SK-N-SH (cell line): ENCODE results near the gene PIP5K1B. TPM values are rescaled to one million over a fixed set of nuclear protein-coding genes. Genes with fewer than 3 reads are reported as not detected.

Source experiments
- CTCF ChIA-PET: fragments of 300-600, 350-600 bp; formaldehyde crosslinking; extraction: SDS; loops from one replicate; lab custom pipeline; 2021; lab: Yijun Ruan, JAX
- POLR2A ChIA-PET: fragments of 350-600 bp; sonication (Branson Sonifier 250); formaldehyde crosslinking; extraction: SDS; loops from one replicate; lab custom pipeline; 2020; ENCODE audit warnings: antibody characterized with exemption, inconsistent platforms; lab: Yijun Ruan, JAX
- DNase-seq: peaks from one replicate; pipeline ENCODE4 v3.0.0; 2012
- H2AFZ ChIP-seq: fragments of 200-600 bp; sonication (generic); 2 replicates; pipeline ENCODE4 v1.8.1; 2016; ENCODE audit warnings: antibody characterized with exemption, mild to moderate bottlenecking, low read depth
- H3F3A ChIP-seq: fragments of 200-600 bp; sonication (generic); replicated peaks from 2 replicates; pipeline ENCODE3; 2016; ENCODE audit warnings: antibody characterized with exemption, mild to moderate bottlenecking; ENCODE audit not compliant: insufficient read depth
- H3K27ac ChIP-seq, 2 experiments: fragments of 200-500 bp in 1 of 2; fragments of 200-600 bp in 1 of 2; sonication (Bioruptor generic) in 1 of 2; sonication (generic), shearing (Covaris generic) in 1 of 2; 2 replicates each; pipeline versions ENCODE4 v1.5.1 to v1.6.1; 2014 to 2016; ENCODE audit warnings: low read depth in 2 of 2, inconsistent platforms in 1 of 2, low read length in 1 of 2, mild to moderate bottlenecking in 1 of 2, mixed read lengths in 1 of 2
- H3K27me3 ChIP-seq: fragments of 200-600 bp; sonication (generic), shearing (Covaris generic); 2 replicates; pipeline ENCODE4 v1.6.1; 2016; ENCODE audit warnings: mixed run types; ENCODE audit not compliant: insufficient read depth
- H3K36me3 ChIP-seq, 2 experiments: fragments of 200-500 bp in 1 of 2; fragments of 200-600 bp in 1 of 2; sonication (Bioruptor generic) in 1 of 2; sonication (generic) in 1 of 2; replicated peaks in 1 of 2; 2 replicates each; pipeline versions ENCODE3 to v1.5.1; 2014 to 2016; ENCODE audit warnings: low read length in 1 of 2, mild to moderate bottlenecking in 1 of 2; ENCODE audit not compliant: insufficient read depth in 2 of 2, control insufficient read depth in 1 of 2
- H3K4me1 ChIP-seq, 2 experiments: fragments of 200-500 bp in 1 of 2; fragments of 200-600 bp in 1 of 2; sonication (Bioruptor generic) in 1 of 2; sonication (generic), shearing (Covaris generic) in 1 of 2; 2 replicates each; pipeline versions ENCODE4 v1.5.1 to v1.6.1; 2014 to 2016; ENCODE audit warnings: low read depth in 1 of 2, low read length in 1 of 2, mixed run types in 1 of 2; ENCODE audit not compliant: insufficient read depth in 2 of 2, control insufficient read depth in 1 of 2
- H3K4me2 ChIP-seq: fragments of 200-600 bp; sonication (generic), shearing (Covaris generic); 2 replicates; pipeline ENCODE4 v1.6.1; 2017; ENCODE audit warnings: mixed run types
- H3K4me3 ChIP-seq, 2 experiments: fragments of 200-500 bp in 1 of 2; fragments of 200-600 bp in 1 of 2; sonication (Bioruptor generic) in 1 of 2; sonication (generic), shearing (Covaris generic) in 1 of 2; 2 replicates each; pipeline versions ENCODE4 v1.5.1 to v1.8.1; 2014 to 2016; ENCODE audit warnings: low read depth in 2 of 2, inconsistent platforms in 1 of 2, low read length in 1 of 2, mild to moderate bottlenecking in 1 of 2, mixed read lengths in 1 of 2, moderate library complexity in 1 of 2
- H3K79me2 ChIP-seq: fragments of 200-600 bp; sonication (generic); 2 replicates; pipeline ENCODE4 v1.8.1; 2017; ENCODE audit warnings: mild to moderate bottlenecking; ENCODE audit not compliant: insufficient read depth
- H3K9ac ChIP-seq: fragments of 200-600 bp; sonication (generic); 2 replicates; pipeline ENCODE4 v1.6.1; 2017; ENCODE audit warnings: mixed run types
- H3K9me2 ChIP-seq: fragments of 200-600 bp; sonication (generic); 2 replicates; pipeline ENCODE4 v1.6.1; 2017; ENCODE audit warnings: mixed run types
- H3K9me3 ChIP-seq: fragments of 200-600 bp; sonication (generic); 2 replicates; pipeline ENCODE4 v1.6.1; 2017; ENCODE audit warnings: mixed run types, mild to moderate bottlenecking, moderate library complexity
- H4K20me1 ChIP-seq: fragments of 200-600 bp; sonication (generic); 2 replicates; pipeline ENCODE4 v1.6.1; 2017; ENCODE audit warnings: mild to moderate bottlenecking, mixed run types; ENCODE audit not compliant: insufficient read depth
- CTCF ChIP-seq: fragments of 200-600 bp; sonication (generic); IDR thresholded peaks from 2 replicates; pipeline ENCODE4 v1.6.1; 2017; ENCODE audit warnings: antibody characterized with exemption, mild to moderate bottlenecking, moderate library complexity
- ELF1 ChIP-seq: IDR thresholded peaks from 2 replicates; pipeline ENCODE4 v1.4.0; 2012
- GABPA ChIP-seq: IDR thresholded peaks from 2 replicates; pipeline ENCODE4 v1.4.0; 2012; ENCODE audit warnings: low read depth, mild to moderate bottlenecking
- GATA2 ChIP-seq: sonication (generic); formaldehyde crosslinking; IDR thresholded peaks from 2 replicates; pipeline ENCODE4 v1.5.0; 2020; ENCODE audit warnings: mild to moderate bottlenecking, missing genetic modification reagents
- IRF3 ChIP-seq: fragments of 150-350 bp; IDR thresholded peaks from 2 replicates; pipeline ENCODE4 v1.6.1; 2016; ENCODE audit warnings: mild to moderate bottlenecking, low read depth, low read length
- JUND ChIP-seq: IDR thresholded peaks from 2 replicates; pipeline ENCODE4 v1.4.0; 2012
- MAX ChIP-seq: IDR thresholded peaks from 2 replicates; pipeline ENCODE4 v1.4.0; 2012; ENCODE audit warnings: low read depth
- NFIC ChIP-seq: IDR thresholded peaks from 2 replicates; pipeline ENCODE4 v1.4.0; 2012; ENCODE audit warnings: borderline replicate concordance
- PBX3 ChIP-seq: IDR thresholded peaks from 2 replicates; pipeline ENCODE4; 2012
- POLR2AphosphoS5 ChIP-seq: IDR thresholded peaks from 2 replicates; pipeline ENCODE4 v1.6.1; 2012; ENCODE audit warnings: low read depth, low read length
- RCOR1 ChIP-seq: fragments of 150-350 bp; IDR thresholded peaks from 2 replicates; pipeline ENCODE4 v1.6.1; 2017; ENCODE audit warnings: antibody characterized with exemption, low read length
- RFX5 ChIP-seq: IDR thresholded peaks from 2 replicates; pipeline ENCODE4 v1.6.1; 2012; ENCODE audit warnings: mild to moderate bottlenecking, improper control_type of control experiment, low read length
- RXRA ChIP-seq: IDR thresholded peaks from 2 replicates; pipeline ENCODE4 v1.4.0; 2012; ENCODE audit warnings: low read depth, mild to moderate bottlenecking, borderline replicate concordance
- SMC3 ChIP-seq: IDR thresholded peaks from 2 replicates; pipeline ENCODE4 v1.6.1; 2012; ENCODE audit warnings: low read depth, low read length, improper control_type of control experiment
- TAF1 ChIP-seq: IDR thresholded peaks from 2 replicates; pipeline ENCODE4 v1.6.1; 2012; ENCODE audit warnings: low read depth, mild to moderate bottlenecking, low read length, moderate library complexity, borderline replicate concordance
- USF2 ChIP-seq: fragments of 150-350 bp; IDR thresholded peaks from 2 replicates; pipeline ENCODE4 v1.6.1; 2017; ENCODE audit warnings: antibody characterized with exemption, low read length, low read depth, borderline replicate concordance
- WGBS: methylation state at CpG from one replicate; pipeline ENCODE4 v1.1.6; 2017; ENCODE audit warnings: low lambda C conversion rate; 5-methylcytosine and 5-hydroxymethylcytosine counted together
- polyA plus RNA-seq, 3 experiments: library from polyadenylated mRNA; depleted of rRNA; stranded (reverse); fragments of >200 nt; gene quantifications; 2 replicates each; pipeline ENCODE4 v1.2.3, GENCODE V29; 2012

PIP5K1B gene
- polyA plus RNA-seq, 1 of the 3 experiments (the other 2 are of a cell fraction): not detected

GRCh38 chr9:69040646-69041045 lies 335.6 kb downstream of the PIP5K1B start (continued):
- no peak for TF ChIP-seq USF2
- no peak for TF ChIP-seq GATA2 (CRISPR knock-in tag)
- no peak for TF ChIP-seq GABPA

GRCh38 chr9:69044240-69045219 lies 339.5 kb downstream of the PIP5K1B start:
- Histone ChIP-seq H3K9me3 (no peaks in the 10 kb centered on the region), H2AFZ (no peak overlapping the region), H3K9ac (no peak overlapping the region), H4K20me1 (no peaks in the 10 kb centered on the region), H3K4me1 (peaks cover 7 to 9% of the 10 kb centered on the region in 2 experiments; a peak in 2 of 4 replicates), H3K27me3 (no peaks in the 10 kb centered on the region), H3F3A (no peaks in the 10 kb centered on the region), H3K79me2 (no peaks in the 10 kb centered on the region), H3K9me2 (no peaks in the 10 kb centered on the region), H3K36me3 (peaks cover 3 to 5% of the 10 kb centered on the region in 2 experiments), H3K27ac (peak overlapping the region in 1 of 2 experiments; percentile 24; a peak in 2 of 4 replicates), H3K4me2 (peak overlapping the region; percentile 21; the same call in 1 of the 2 replicates), H3K4me3 (no peak overlapping the region)
- CTCF ChIA-PET: interaction anchor here (0.9 to 4.1 kb wide), 7 partner anchors 9 to 152 kb away, joined by 3 to 21 read pairs (median 9); partner anchors contain the start of gene FXN
- WGBS: 79% methylated on average over 9 of the region's 9 CpGs
- peak; percentile 50 for DNase-seq
- TF ChIP-seq MAX (no peak), NFIC (0 out of 2 replicates have a peak, but pooled peaks have one; percentile 16), GATA2 (CRISPR knock-in tag) (peak; percentile 33), TAF1 (no peak), RCOR1 (no peak), SMC3 (no peak), RFX5 (peak; percentile 49; the same call in 1 of the 2 replicates), PBX3 (peak; percentile 63), POLR2AphosphoS5 (no peak)
- POLR2A ChIA-PET: no interaction called here

GRCh38 chr9:69045821-69046220 lies 340.8 kb downstream of the PIP5K1B start:
- Histone ChIP-seq H3F3A (no peaks in the 10 kb centered on the region), H3K4me3 (no peak overlapping the region), H3K4me1 (peaks cover 7 to 9% of the 10 kb centered on the region in 2 experiments; a peak in 2 of 4 replicates), H3K4me2 (no peak overlapping the region), H3K9me2 (no peaks in the 10 kb centered on the region), H2AFZ (no peak overlapping the region), H3K9ac (no peak overlapping the region), H3K36me3 (peaks cover 3 to 7% of the 10 kb centered on the region in 2 experiments), H3K27ac (no peak overlapping the region), H4K20me1 (no peaks in the 10 kb centered on the region), H3K27me3 (no peaks in the 10 kb centered on the region), H3K9me3 (no peaks in the 10 kb centered on the region), H3K79me2 (no peaks in the 10 kb centered on the region)
- ChIA-PET POLR2A (no interaction called here), CTCF (interaction anchor here (1.4 to 3.3 kb wide), 5 partner anchors 8 to 147 kb away, joined by 4 to 14 read pairs (median 10); partner anchors contain the start of gene FXN)
- WGBS: 98% methylated on average over 4 of the region's 4 CpGs
- no peak for DNase-seq
- TF ChIP-seq GATA2 (CRISPR knock-in tag): no peak
- TF ChIP-seq RFX5: no peak
- TF ChIP-seq CTCF: no peak
- no peak for TF ChIP-seq ELF1
- no peak for TF ChIP-seq TAF1
- TF ChIP-seq RXRA: no peak
- no peak for TF ChIP-seq JUND
- no peak for TF ChIP-seq IRF3
